Stimulated activated memory B cell treated with anti-CD40 and anti-IgM and Interleukin-4, amounts not matched to agents 10 μg/mL and 1 μg/mL and 100 μg/mL, for 72 hours (primary cell): ENCODE data around the gene CYP19A1.

Experiments
- ATAC-seq: fragments of 150-1000 bp; cut with Tn5 transposase; 2 replicates; pipeline ENCODE4 v1.10.0; 2021
- H3K27ac Mint-ChIP-seq: one replicate; pipeline ENCODE4 v1.8.0; 2022; ENCODE audit warnings: mild to moderate bottlenecking, mixed read lengths
- H3K27me3 Mint-ChIP-seq: one replicate; pipeline ENCODE4 v1.8.0; 2022; ENCODE audit warnings: mixed read lengths
- H3K36me3 Mint-ChIP-seq: one replicate; pipeline ENCODE4 v1.8.0; 2022; ENCODE audit warnings: mixed read lengths
- H3K4me1 Mint-ChIP-seq: one replicate; pipeline ENCODE4 v1.8.0; 2022; ENCODE audit warnings: mixed read lengths
- H3K4me3 Mint-ChIP-seq: one replicate; pipeline ENCODE4 v1.8.0; 2022; ENCODE audit warnings: mild to moderate bottlenecking, moderate library complexity, mixed read lengths
- H3K9me3 Mint-ChIP-seq: one replicate; pipeline ENCODE4 v1.8.0; 2022; ENCODE audit warnings: mixed read lengths

The CYP19A1 gene

DNA sequence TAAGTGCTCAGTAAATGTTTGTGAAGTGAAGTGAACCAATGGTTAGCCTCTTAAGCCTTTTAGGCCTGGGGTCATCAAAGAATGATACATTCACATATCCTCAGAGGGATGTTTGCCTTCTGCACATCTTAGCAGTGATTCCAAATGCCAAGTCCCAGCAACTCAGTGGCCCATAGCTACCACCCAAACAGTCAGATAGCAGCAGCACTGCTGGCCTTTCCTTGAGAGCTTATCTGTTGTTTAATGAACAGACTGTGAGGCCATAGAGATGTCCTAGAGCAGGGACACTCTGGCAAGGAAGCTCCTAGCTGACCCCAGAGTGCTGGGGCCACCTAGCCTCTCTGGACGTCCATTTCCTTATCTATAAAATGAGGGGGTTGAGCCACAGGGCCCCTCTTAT lies 86.8 kb downstream of the CYP19A1 start:
- Mint-ChIP-seq H3K36me3 (no peaks in the 10 kb centered on the region), H3K27me3 (peaks cover 12% of the 10 kb centered on the region), H3K4me3 (no peak overlapping the region), H3K9me3 (no peaks in the 10 kb centered on the region), H3K27ac (no peak overlapping the region), H3K4me1 (no peaks in the 10 kb centered on the region)
- ATAC-seq = no peak

DNA sequence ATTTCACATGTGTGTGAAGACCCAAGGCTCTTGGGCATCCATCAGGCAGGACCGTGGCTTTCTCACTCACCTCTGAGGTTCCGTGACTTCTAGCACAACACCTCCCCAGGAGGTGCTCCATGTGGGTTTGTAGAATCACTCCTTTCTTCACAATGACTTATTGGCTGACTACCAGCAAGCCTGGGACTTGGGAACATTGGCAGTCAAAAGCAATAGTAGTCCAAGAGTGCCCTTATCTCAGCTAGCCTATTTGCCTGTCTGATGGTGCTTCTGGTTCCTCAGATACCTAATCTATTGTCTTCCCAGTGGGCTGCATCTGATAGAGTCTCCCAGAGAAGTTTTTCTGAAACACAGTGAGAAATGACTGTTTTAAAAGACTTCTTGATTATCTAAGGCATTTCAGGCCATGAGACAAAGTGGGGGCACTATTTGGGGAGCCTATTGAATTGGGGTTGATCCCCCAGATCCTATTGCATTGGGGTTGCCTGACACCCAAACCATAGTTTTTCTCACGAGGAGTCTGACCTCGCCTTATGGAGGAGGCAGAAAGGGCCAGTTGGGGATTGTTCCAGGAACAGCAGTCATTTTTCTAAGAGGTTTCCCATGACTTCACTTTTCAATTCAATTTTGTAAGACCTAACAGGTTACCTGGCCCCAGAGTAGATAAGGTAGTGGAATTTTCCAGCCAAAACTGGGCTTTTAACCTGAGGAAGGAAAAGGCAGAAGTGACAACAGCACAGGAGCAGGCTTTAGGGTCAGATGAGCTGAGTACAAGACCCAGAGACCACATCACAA lies 88.0 kb downstream of the CYP19A1 start:
- H3K27me3 Mint-ChIP-seq = peaks cover 12% of the 10 kb centered on the region
- H3K36me3 Mint-ChIP-seq = no peaks in the 10 kb centered on the region
- H3K4me3 Mint-ChIP-seq = no peak overlapping the region
- no peaks in the 10 kb centered on the region for H3K4me1 Mint-ChIP-seq
- no peak for ATAC-seq
- no peak overlapping the region for H3K27ac Mint-ChIP-seq
- no peaks in the 10 kb centered on the region for H3K9me3 Mint-ChIP-seq

DNA sequence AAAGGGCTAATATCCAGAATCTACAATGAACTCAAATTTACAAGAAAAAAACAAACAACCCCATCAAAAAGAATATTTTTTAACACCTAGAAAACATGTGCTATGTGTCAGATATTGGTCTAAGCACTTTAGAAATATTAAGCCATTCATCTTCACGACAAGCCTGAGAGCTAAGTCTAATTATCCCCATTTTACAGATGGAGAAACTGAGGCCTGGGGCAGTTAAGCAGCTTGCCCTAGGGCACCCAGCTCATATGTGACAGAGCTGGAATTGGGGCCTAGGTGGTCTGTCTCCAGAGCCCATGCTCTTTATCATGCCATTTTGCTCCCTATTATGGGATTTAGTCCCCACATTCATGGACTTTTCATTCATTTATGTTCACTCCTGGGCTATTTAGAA lies 92.8 kb downstream of the CYP19A1 start:
- H3K27ac Mint-ChIP-seq = no peak overlapping the region
- no peaks in the 10 kb centered on the region for H3K36me3 Mint-ChIP-seq
- H3K4me3 Mint-ChIP-seq = no peak overlapping the region
- peaks cover 12% of the 10 kb centered on the region for H3K27me3 Mint-ChIP-seq
- no peaks in the 10 kb centered on the region for H3K4me1 Mint-ChIP-seq
- H3K9me3 Mint-ChIP-seq = no peaks in the 10 kb centered on the region
- no peak for ATAC-seq

DNA sequence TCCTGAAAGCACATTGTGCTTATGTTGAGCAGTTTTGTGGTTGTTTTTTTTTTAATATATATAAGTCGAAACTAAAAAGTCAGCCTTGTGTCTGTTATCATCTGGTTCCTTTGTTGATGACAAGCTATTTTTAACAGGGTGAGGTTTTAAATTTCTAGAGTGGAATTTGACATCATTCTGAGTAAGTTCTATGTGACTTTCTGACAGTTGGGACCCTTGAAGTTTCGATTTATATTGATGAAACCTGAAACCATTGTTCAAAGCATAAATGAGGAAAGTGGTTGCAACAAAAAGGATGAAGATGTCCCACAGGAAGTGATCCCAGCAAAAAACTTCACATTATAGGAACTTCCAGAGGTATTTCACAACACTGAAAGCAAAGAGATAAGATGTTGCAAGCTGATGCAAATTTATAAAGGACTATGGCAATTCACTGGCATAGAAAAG lies 94.0 kb downstream of the CYP19A1 start:
- peaks cover 3% of the 10 kb centered on the region for H3K4me1 Mint-ChIP-seq
- H3K27me3 Mint-ChIP-seq = peaks cover 13% of the 10 kb centered on the region
- H3K27ac Mint-ChIP-seq = no peak overlapping the region
- ATAC-seq = no peak
- H3K36me3 Mint-ChIP-seq = no peaks in the 10 kb centered on the region
- no peaks in the 10 kb centered on the region for H3K9me3 Mint-ChIP-seq
- H3K4me3 Mint-ChIP-seq = no peak overlapping the region

DNA sequence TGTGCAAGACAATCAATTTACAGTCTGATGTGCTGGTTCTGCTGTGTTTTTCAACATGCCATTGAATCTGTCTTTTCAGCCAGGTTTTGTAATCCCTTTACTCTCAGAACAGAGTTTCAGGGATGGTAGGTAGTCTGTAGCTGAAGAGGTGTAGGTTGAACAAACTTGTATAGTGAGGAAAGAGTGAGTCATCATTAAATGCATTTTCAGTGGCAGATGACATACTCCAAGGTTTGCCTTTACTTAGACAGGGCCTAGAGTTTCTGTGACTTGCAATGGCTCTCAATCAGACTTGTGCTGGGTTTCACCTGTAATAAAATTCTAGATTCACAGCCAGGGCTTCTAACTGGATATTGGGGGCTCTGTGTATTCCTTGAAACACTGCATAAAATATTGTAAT lies 94.6 kb downstream of the CYP19A1 start:
- Mint-ChIP-seq H3K4me1 (peaks cover 6% of the 10 kb centered on the region), H3K36me3 (no peaks in the 10 kb centered on the region), H3K4me3 (no peak overlapping the region), H3K27ac (no peak overlapping the region), H3K27me3 (peaks cover 11% of the 10 kb centered on the region), H3K9me3 (no peaks in the 10 kb centered on the region)
- ATAC-seq = no peak

DNA sequence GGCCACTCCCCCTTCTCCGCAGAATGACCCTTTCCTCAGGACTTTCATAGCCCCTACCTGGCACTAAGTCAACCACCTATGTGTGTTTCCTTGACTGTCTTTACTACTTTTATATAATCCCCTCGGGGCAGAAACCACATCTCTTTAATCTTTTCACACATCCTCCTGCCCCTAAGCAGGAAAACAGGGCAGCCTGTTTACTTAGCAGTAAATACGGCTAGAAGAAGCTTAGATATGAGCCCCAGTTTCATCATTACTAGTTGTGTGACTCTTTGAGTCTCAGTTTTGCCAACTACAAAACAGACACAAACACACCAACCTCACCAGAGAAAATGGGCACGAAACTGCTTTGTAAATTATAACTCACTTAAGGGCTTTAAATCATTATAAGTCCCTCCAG lies 98.3 kb downstream of the CYP19A1 start:
- Mint-ChIP-seq H3K27me3 (peaks cover 9% of the 10 kb centered on the region), H3K4me3 (no peak overlapping the region), H3K9me3 (no peaks in the 10 kb centered on the region), H3K27ac (no peak overlapping the region), H3K4me1 (peaks cover 6% of the 10 kb centered on the region), H3K36me3 (no peaks in the 10 kb centered on the region)
- peak; percentile 62 for ATAC-seq

DNA sequence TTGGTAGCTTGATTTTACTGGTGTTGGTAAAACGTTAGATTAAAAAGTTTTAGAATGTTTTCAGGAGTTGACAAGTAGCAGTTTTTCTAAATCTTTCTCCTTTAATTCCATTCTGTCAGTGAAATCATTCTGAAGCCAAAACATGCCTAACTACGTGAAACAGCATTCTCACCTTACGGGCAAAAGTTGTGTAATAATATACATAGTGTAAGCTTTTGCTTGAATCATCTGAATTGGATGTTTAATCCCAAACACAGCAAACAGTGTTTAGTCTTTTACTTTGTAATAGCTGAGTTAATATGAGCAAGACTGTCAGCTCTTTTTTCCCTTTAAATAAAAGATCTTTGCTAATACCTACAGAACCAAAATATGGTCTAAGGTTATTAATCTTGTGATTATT lies 100.6 kb downstream of the CYP19A1 start:
- Mint-ChIP-seq H3K4me1 (peaks cover 18% of the 10 kb centered on the region), H3K27ac (no peak overlapping the region), H3K27me3 (peaks cover 23% of the 10 kb centered on the region), H3K4me3 (no peak overlapping the region), H3K9me3 (no peaks in the 10 kb centered on the region), H3K36me3 (no peaks in the 10 kb centered on the region)
- no peak for ATAC-seq

DNA sequence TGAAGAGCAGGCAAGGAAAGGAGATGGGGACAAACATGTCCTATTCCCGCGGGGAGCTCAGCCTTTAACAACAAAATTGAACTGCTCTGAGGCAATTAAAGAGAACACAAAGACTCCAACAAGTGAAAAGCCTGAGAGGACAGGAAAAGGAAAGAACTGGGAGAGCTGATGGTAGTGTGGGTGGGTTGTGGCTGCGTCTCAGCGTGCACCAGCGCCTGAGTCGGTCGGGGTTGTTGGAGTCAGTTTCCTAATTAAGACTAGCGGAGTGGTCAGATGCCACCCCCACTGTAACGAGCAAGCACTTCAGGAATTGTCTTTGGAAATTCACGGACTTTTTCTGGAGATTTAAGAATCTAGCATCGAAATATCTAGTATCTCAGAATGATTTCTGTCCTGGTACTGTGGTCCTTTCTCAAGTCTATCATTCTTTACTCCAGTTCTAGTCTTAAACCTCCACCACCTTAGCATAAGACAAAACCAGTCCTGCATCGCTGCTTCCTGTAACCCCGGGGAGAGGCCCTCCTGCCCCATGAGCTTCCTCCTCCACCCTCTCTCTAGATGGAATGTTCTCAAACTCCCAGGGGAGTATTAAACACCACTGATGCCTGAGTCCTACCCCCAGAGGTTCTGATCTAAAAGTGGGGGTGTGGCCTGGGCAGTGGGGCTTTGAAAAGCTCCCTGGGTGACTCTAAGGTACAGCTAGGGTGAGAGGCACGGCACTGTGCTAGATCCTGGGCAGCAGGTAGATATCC lies 104.0 kb downstream of the CYP19A1 start:
- H3K27ac Mint-ChIP-seq = no peak overlapping the region
- H3K4me1 Mint-ChIP-seq = peaks cover 14% of the 10 kb centered on the region
- no peaks in the 10 kb centered on the region for H3K9me3 Mint-ChIP-seq
- H3K4me3 Mint-ChIP-seq = no peak overlapping the region
- H3K27me3 Mint-ChIP-seq = peaks cover 18% of the 10 kb centered on the region
- H3K36me3 Mint-ChIP-seq = no peaks in the 10 kb centered on the region
- ATAC-seq = peak; percentile 39

DNA sequence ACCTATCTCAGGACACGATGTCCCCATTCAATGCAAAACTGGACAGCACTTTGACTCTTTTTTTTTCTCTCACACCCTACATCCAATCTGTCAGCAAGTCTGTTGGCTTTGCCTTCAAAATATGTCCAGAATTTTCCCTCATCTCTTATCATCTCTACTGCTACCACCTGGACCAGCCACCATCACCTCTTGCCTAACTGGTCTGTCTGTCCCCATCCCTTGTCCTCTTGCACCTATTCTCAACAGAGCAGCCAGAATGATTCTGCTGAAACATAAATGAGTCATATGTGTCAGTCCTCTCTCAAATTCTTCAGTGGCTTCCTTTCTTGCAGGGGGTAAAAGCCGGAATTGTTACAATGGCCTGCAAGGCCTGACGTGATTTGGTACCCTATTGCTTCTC lies 105.8 kb downstream of the CYP19A1 start:
- Mint-ChIP-seq H3K27ac (no peak overlapping the region), H3K4me3 (no peak overlapping the region), H3K9me3 (no peaks in the 10 kb centered on the region)

DNA sequence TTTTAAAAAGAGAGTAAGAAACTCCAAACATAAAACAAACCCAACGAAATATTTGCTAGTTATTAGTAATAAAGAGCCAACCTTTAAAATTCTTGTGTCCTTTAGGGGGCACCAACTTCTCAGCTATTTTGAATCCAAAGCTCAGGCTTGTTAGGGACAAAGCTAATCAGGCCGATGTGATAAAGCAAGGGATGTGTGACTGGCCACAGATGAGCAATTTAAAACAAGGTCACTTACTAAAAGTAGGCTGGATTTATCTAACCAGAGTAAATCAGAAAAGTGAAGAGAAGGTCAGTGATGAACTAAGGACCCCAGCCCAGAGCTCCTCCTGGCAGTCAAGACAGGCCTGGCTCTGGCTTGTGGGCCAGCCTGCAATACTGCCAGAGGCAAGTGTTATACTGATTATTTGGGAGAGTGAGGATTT lies 108.5 kb downstream of the CYP19A1 start:
- Mint-ChIP-seq H3K4me3 (no peak overlapping the region), H3K27ac (no peak overlapping the region), H3K27me3 (peaks cover 17% of the 10 kb centered on the region), H3K4me1 (peaks cover 22% of the 10 kb centered on the region), H3K9me3 (no peaks in the 10 kb centered on the region), H3K36me3 (no peaks in the 10 kb centered on the region)
- no peak for ATAC-seq

More for the DNA sequence above, 105.8 kb downstream of the CYP19A1 start:
- Mint-ChIP-seq H3K36me3 (no peaks in the 10 kb centered on the region), H3K4me1 (peaks cover 23% of the 10 kb centered on the region), H3K27me3 (peaks cover 14% of the 10 kb centered on the region)
- ATAC-seq = no peak

DNA sequence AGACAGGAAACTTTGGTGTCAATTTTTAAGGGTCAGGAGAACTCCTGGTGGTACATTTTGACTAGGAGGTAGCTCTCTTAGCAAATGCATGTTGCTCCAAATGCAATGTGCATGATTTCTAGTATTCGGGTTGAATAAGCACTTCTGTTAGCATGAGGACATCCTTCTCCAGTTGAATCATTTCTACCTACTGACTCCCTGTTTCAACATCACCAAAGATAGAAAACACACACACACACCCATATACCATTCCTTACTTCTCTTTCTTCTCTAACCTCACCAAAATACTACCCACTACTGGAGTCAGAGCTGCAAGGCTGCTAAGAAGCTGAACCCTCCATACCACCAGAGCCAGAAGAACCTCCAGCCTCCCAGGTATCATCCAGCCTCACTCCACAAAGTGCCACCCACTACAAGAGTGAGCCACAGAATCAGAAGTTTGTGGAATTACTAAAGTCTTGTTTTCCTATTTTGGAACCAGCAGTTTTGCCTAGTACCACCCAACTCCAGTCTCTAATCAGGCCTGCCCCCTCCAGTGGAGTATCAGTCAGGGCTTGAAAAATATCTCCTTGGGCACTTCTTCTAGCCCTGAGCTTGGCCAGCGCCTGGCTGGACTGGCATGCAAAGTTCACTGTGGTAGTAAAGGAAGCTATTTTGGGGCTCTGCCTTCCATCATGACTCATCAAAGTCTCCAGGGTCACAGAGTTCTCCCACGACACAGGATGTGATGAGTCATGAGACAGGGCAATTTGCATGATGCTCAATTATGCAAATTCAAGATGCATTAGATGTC lies 110.3 kb downstream of the CYP19A1 start:
- peaks cover 14% of the 10 kb centered on the region for H3K27me3 Mint-ChIP-seq
- ATAC-seq = peak; percentile 63
- H3K4me3 Mint-ChIP-seq = peak overlapping the region; percentile 26
- H3K36me3 Mint-ChIP-seq = no peaks in the 10 kb centered on the region
- H3K27ac Mint-ChIP-seq = peak overlapping the region; percentile 25
- H3K4me1 Mint-ChIP-seq = peaks cover 10% of the 10 kb centered on the region
- no peaks in the 10 kb centered on the region for H3K9me3 Mint-ChIP-seq

DNA sequence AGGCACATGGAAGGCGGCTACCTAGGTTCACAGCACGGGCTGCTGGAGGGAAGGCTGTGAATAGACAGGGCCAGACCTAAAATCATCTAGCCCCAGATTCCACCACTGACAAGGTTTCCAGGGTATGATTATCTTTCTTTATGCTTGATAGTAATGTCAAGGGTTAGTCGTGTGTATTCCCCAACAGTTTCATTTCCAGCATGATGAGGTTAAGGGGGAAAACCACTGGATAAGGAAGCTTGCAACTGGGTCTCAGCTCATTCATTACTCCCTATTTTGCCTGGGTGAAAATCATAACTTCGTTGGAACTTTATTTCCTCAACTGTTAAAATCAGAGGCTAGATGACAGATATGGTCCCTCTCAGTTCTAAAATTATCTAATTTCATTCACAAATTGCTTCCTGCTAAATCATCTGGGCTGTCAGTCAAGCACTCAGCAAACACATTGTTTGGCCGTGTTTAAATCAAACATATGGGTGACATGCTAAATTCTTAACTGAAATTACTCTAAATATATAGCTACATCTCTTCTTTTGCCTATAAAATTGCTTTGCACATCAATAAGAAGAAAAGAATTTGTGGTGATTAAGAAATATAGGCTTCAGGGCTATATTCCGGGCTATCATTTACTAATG lies 111.7 kb downstream of the CYP19A1 start:
- no peaks in the 10 kb centered on the region for H3K36me3 Mint-ChIP-seq
- no peaks in the 10 kb centered on the region for H3K9me3 Mint-ChIP-seq
- H3K27ac Mint-ChIP-seq = no peak overlapping the region
- no peak for ATAC-seq
- peaks cover 10% of the 10 kb centered on the region for H3K4me1 Mint-ChIP-seq
- H3K4me3 Mint-ChIP-seq = no peak overlapping the region
- H3K27me3 Mint-ChIP-seq = peaks cover 20% of the 10 kb centered on the region

DNA sequence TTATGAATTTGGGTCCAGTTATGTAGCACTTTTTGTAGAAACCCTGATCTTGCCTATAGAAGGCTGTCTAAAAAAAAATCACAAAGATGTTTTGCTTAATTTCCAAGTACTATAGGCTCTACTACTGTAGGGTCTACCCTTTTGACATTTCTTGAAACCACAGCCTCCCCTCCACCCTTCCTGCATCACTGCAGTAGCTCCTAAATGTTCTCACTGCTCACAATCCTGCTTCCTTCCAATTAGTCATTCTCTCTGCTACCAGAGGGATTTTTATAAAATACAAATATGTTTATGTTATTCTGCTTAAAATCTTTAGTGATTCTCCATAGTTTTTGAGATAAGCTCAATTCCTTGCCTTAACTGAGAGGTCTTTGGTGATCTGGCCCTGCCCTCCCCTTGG lies 114.0 kb downstream of the CYP19A1 start:
- Mint-ChIP-seq H3K27me3 (peaks cover 22% of the 10 kb centered on the region), H3K27ac (no peak overlapping the region), H3K36me3 (no peaks in the 10 kb centered on the region), H3K4me3 (no peak overlapping the region), H3K4me1 (peaks cover 10% of the 10 kb centered on the region), H3K9me3 (no peaks in the 10 kb centered on the region)
- ATAC-seq = no peak

DNA sequence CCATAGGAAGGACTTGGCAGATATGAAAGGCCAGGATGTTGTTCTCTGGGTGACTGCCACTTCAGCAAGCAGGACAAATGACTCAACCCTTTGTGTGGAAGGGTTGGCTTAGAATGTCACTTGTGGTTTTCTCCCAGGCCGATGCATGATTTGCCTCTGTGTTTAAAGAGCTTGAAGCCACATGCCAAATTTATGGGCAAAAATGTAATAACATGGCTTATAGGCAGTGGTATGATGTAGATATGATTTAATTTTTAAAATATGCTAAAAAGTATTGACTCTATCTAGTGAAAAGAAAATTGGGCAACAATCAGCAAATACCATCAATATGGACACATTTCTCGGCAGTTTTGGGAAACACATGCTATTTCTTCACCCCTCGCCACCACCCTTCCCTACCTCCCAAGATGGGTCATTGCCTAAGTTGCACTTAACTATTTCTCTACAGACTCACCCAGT lies 114.6 kb downstream of the CYP19A1 start:
- peaks cover 22% of the 10 kb centered on the region for H3K27me3 Mint-ChIP-seq
- H3K4me3 Mint-ChIP-seq = no peak overlapping the region
- H3K36me3 Mint-ChIP-seq = no peaks in the 10 kb centered on the region
- H3K27ac Mint-ChIP-seq = no peak overlapping the region
- H3K9me3 Mint-ChIP-seq = no peaks in the 10 kb centered on the region
- H3K4me1 Mint-ChIP-seq = peaks cover 10% of the 10 kb centered on the region
- ATAC-seq = no peak
